ENCODE results near the gene PCNA.
A peak's percentile ranks its signal among the peaks of the same experiment; 100 is the strongest.

Gene PCNA

GRCh38 chr20:5119435-5120184 lies at the start of gene PCNA:
TSS of gene PCNA (minus strand) at chr20:5119958. CDS start at chr20:5119798, 160 bp downstream.
- peak; percentile 98 for DNase-seq (ENCODE audit: low spot score)

DNA sequence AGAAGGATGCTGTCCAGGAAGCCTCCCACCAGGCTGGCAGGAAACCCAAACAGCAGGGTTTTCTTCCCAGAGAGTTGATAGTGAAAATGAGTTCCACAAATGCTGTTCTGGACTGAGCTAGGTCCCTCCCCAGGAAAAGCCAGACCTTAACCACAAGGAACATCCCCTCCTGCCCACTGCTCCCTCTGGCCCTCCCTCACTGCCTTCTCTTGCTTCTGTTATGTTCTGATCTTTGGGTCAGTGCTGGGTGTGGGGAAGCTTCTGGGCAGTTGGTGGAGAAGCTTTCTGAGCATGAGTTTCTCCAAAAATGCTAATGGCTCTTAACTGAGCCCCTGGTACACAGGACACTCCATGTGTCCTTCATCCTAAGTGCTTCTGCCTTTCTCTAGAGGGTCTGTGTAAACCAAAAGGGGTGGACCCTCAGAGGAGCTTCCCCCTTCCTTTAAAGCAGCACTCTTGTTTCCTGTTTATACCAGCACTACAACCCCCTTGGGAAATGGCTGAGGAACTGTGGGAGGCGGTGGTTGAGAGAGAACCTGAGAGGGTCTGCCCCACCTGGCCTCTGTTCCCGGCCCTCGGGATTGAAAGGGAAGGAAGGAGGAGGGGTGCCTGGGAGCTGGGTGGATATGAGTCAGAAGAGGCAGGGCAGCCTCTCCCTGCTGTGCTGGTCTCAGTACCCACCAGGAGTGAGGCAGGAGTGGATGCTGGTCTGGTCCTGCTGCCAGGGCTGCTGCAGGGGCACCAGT lies 49.1 kb upstream of the PCNA start:
- peak; percentile 60 for DNase-seq (ENCODE audit: low spot score)

DNA sequence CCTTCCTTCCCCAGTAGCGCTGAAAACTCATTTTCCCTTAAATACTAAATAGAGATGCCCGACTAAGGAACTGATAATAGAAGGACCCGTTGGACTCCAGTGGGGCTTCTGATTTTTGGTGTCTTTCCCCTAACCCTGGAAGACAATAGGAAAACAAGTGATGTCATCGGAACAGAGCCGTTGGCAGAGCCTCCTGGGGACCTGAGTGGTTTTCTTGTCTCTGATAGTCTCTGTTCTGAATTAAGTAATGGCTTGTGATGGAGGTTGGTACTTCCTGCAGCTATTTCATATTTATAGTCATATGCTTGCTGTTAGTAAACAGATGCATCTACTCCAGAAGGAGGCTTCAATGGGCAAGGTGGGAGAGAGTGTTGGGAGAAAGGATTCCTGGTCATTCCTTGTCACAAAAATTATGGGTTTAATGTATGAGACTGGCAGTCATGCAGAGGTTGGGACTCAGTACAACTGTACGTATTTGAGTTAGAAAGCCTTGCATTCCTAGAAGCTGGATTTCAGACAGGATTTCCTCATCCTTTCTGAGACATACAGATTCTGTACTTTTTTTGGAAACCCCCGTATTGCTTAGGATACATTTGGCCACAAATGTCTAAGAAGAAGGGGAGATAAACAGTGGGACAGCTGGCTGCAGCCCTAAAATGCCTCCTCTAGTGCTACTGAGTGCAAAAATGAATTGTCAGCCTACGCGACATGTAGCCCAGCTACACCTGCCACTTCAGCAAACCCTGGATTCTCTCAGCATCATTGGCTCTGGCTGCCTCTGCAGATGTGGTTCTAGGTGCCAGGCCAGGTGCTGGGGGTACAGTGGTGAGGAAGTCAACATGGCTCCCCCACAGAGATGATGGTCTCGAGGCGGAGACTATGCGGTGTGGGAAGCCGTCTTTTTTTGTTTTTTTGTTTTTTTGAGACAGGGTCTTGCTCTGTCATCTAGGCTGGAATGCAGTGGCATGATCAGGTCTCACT lies 45.2 kb upstream of the PCNA start:
- DNase-seq (ENCODE audit: low spot score) = no peak

- no peak for DNase-seq (ENCODE audit: low spot score)
Measured at GRCh38 chr20:5161536-5162164, 41.9 kb upstream of the PCNA start.

GRCh38 chr20:5160882-5161281 lies 41.1 kb upstream of the PCNA start:
- no peak for DNase-seq (ENCODE audit: low spot score)

DNA sequence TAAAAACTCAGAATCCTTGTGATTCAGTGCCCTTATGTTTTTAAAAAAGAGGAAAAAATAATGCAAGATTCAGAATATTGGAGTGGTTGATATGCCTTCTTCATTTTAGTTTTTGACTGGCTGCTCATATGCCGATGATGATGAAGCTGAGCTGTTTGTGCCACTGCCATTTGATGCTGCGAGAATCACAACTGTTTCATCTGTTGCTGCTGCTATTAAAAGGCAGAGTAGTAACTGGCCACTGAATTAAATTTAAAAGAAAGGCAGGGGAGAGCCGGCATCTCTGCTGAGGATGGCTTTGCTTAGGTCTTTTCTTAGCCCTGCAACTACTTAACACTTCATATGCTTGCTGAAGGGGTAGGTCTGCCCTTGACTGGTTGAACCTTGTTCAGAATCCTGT lies 40.2 kb upstream of the PCNA start:
- DNase-seq (ENCODE audit: low spot score) = no peak

- DNase-seq (ENCODE audit: low spot score) = peak; percentile 69
Measured at GRCh38 chr20:5156675-5157448, 37.1 kb upstream of the PCNA start.

DNA sequence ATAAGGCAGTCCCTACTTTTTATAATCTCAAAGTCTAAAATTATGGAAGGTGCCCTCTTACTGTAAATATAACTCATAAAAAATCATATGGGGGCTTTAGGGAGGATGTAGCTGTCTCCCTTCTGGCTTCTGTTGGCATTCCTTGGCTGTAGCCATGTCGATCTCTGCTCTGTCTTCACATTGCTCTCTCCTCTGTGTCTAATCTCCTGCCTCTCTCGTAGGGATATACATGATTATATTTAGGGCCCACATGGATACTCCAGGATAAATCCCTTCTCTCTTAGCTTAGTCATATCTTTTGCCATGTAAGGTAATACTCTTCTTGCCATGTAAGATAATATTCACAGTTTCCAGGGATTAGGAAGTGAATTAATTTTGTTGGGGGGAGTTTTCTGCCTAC lies 35.6 kb upstream of the PCNA start:
- no peak for DNase-seq (ENCODE audit: low spot score)

DNA sequence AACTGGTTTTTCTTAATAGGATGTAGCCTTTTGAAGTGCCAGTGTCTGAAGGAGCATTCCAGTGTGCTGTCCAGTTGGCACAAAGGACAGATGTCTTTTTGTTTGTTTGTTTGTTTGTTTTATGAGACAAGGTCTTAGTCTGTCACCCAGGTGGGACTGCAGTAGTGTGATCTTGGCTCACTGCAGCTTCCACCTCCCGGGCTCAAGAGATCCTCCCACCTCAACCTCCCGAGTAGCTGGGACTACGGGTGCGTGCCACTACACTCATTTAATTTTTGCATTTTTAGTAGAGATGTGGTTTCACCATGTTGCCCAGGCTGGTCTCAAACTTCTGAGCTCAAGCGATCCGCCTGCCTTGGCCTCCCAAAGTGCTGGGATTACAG lies 34.8 kb upstream of the PCNA start:
- no peak for DNase-seq (ENCODE audit: low spot score)

DNA sequence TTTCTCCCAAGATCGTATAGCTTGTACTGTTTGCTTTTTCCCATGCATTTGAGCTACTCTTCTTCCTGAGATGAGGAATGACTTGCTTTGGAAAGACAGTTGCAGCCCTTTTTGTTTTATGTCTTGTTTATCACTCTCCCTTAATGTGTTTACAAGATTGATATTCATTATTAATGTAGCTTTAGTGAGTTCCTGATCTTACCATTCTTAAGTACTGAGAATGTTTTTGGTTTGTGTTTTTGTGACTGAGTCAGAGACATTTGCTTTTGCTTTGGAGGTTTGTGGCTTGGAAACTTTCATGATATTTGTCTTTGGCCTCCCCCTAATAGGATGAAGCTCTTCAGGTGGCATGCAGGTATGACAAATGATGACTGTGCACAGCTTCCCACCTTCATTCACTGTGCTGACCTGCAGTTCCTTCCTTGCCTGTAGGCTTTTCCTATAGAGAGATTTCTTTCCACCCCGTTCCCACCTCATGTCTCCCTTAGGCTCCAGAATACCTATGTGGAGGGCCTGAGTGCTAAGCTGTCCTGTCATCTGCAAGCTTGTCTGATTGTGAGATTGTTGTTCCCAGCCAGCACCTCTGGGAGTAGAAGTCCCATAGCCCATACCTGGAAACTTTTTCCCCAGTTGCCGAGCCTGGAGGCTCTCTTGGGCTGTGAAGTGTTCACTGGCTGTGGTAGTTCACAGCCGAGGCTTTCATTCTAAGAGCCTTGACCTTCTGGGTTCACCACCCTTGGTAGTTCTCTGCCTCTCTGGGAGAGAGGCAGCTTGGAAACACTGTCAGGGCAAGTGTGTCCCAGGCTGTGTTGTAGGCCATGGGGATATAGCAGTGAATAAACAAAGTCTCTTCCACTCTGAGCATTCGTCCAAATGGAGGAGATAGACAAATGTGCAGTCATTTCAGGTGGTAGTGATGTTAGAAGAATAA lies 34.1 kb upstream of the PCNA start:
- no peak for DNase-seq (ENCODE audit: low spot score)

DNA sequence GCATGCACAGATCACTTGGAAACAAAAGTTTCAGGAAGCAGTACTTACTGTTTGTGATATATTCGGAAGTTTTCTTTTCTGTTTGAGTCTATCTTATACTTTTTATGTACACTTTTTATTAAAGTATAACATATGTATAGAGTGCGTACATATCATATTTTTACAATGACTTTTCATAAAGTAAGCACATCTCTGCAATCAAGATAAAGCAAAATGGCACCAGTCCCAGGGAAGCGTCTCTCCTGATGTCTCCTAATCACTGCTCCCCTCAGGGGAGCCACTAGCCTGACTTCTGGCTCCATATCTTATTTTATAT lies 33.4 kb upstream of the PCNA start:
- DNase-seq (ENCODE audit: low spot score) = no peak

DNA sequence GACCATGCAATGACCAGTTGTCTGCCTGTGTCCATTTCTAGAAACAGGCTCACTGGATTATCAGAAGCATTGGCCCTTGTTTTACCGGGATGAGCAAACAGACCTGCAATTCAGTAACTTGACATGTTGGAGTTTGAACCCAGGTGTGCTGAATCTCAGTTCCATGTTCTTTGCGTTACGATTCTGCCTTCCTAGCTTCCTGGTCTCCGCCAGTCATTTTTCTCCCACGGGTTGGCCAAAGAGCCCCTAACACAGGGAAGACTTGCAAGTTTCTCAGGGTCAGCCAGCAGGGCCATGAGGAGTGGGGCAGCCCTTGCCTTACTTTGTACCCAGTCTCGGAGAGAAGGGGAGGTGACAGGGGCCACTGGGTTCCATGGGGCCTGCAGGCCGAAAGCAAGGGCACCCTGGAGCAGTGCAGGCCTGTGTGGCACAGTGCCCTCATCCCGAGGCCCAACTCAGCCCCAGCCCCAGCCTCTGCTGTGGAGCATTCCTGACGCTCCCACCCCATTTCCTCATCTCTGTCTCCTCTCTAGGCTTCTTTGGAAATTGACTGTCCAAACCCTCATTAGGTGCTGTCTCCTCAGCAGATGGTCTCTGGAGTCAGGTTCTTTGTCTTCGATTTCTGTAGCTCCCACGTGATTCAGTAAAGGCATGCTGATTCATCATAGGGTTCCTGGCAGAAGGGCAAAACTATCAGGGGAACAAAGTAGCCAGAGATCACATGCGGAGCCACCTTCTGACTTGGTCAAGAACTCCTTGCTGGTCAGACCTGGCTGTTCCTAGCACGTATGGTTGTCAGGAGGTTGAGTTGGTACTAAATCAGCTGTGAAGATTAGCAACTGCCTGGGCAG lies 30.7 kb upstream of the PCNA start:
- DNase-seq (ENCODE audit: low spot score) = no peak

DNA sequence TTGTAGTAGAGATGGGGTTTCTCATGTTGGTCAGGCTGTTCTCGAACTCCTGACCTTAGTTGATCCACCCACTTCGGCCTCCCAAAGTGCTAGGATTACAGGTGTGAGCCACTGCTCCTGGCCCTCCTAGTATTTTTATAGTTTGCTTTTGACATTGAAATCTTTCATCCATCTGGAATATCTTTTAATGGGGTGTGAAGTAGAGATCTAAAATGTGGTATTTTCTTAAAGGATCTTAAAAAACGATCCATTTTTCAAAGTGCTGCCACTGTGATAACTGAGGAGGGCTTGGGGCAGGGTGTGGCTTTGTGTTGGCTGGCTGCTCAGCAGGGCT lies 30.1 kb upstream of the PCNA start:
- DNase-seq (ENCODE audit: low spot score) = no peak

- DNase-seq (ENCODE audit: low spot score) = no peak
Measured at GRCh38 chr20:5148581-5148980, 28.8 kb upstream of the PCNA start.

- DNase-seq (ENCODE audit: low spot score) = no peak
Measured at GRCh38 chr20:5146871-5147592, 27.3 kb upstream of the PCNA start.

- no peak for DNase-seq (ENCODE audit: low spot score)
Measured at GRCh38 chr20:5146099-5146668, 26.4 kb upstream of the PCNA start.

DNA sequence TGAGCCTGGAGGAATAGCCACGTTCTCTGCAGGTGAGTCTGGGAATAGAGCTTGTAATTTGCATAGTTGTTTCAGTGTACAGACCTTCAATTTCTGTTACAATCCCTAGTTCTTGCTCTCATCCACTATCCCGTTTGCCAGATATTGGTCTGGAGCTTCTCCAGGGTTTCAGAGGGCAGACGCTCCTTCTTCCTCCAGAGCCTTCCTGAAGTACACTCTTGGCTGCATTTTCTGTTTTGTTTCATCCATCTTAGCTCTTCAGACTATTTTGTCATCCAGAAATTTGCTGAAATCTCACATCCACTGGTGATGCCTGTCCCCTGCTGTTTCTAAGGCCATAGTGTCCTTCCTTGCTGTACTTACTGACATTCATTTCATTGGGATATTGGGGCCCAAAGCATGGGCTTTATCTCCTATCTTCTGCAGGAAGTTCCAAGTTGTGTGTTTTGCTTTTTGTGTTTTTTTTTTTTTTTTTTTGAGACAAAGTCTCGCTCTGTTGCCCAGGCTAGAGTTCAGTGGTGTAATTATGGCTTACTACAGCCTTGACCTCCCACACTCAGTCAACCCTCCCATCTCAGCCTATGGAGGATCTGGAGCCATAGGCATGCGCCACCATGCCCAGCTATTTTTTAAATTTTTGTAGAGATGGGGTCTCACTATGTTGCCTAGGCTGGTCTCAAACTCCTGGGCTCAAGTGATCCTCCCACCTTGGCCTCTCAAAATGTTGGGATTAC lies 25.8 kb upstream of the PCNA start:
- DNase-seq (ENCODE audit: low spot score) = no peak

DNA sequence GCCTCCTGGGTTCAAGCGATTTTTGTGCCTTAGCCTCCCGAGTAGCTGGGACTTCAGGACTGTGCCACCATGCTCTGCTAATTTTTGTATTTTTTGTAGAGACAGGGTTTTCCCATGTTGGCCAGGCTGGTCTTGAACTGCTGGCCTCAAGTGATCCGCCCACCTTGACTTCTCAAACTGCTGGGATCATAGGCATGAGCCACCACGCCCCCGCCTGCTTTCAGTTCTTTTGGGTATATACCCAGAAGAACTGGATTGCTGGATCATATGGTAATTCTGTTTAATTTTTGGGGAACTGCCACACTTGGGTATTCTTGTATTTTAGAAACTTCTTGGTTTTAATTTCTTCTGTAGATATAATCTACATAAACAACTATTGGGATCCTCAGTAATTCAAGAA lies 24.1 kb upstream of the PCNA start:
- DNase-seq (ENCODE audit: low spot score) = no peak

Data from AG08395 (cell line).